Cardiac muscle cell (in vitro differentiated cells and primary cell): Measurements from ENCODE around the gene GDNF. TPM values are rescaled to one million over a fixed set of nuclear protein-coding genes. Genes with fewer than 3 reads are reported as not detected.

Source experiments
- DNase-seq, 2 donors: peaks; one replicate each; pipeline versions ENCODE4 v3.0.0 to v3.0.0-alpha.2; 2010 to 2017; ENCODE audit warnings: low read depth in 1 of 2, low spot score in 1 of 2
- H3K27ac ChIP-seq: fragments of 200-600 bp; sonication (generic); 2 replicates; pipeline ENCODE4 v1.5.1; 2016
- H3K27me3 ChIP-seq: fragments of 200-600 bp; sonication (generic); 2 replicates; pipeline ENCODE4 v1.6.0; 2016; ENCODE audit warnings: control low read depth
- H3K36me3 ChIP-seq: fragments of 200-600 bp; sonication (generic); 2 replicates; pipeline ENCODE4 v1.5.1; 2016; ENCODE audit warnings: control low read depth
- H3K4me1 ChIP-seq: fragments of 200-600 bp; sonication (generic); 2 replicates; pipeline ENCODE4 v1.8.1; 2017; ENCODE audit warnings: low read depth, mild to moderate bottlenecking, mixed run types
- H3K4me3 ChIP-seq: fragments of 200-600 bp; sonication (generic); 2 replicates; pipeline ENCODE4 v1.5.1; 2016; ENCODE audit warnings: mild to moderate bottlenecking
- H3K9me3 ChIP-seq: fragments of 200-600 bp; sonication (generic); 2 replicates; pipeline ENCODE4 v1.5.1; 2017; ENCODE audit warnings: low read depth, mild to moderate bottlenecking, control low read depth
- polyA plus RNA-seq: library from polyadenylated mRNA; unstranded; fragments of >200 nt; fragmentation: Nextera tagmentation; extraction: Ambion mirVana; gene quantifications from 2 replicates; pipeline ENCODE4 v1.2.1, GENCODE V29; 2016
- total RNA-seq: library from RNA; depleted of rRNA; stranded (reverse); fragments of >200 nt; gene quantifications from 2 replicates; pipeline ENCODE4 v1.2.3, GENCODE V29; 2016
- TF ChIP-seq, protein P1 (sequence below): IDR thresholded peaks from 2 replicates; pipeline ENCODE4 v1.5.1; 2012; ENCODE audit warnings: low read depth, mild to moderate bottlenecking, low read length

Gene GDNF
- total and polyA plus RNA-seq, 2 experiments from 2014 or later: not detected

DNA sequence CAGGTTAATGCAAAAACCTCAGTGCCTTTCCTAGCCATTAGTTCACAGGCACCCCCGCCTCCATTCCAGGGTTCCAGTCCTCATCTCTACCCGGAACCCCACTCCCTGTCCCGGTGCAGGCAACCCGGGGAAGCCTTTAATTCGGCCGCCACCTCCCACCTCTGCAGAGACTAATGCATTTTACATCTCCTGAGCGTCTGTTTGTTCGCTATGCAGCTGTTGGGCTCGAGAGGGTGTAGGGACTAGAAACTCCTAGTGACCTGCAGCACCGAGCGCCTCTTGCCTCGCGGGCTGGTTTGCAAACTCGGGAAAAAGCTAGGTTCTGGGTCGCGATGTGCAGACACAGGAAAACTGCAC lies 3.6 kb downstream of the GDNF start:
- Histone ChIP-seq H3K36me3 (no peaks in the 10 kb centered on the region), H3K27me3 (peaks cover 100% of the 10 kb centered on the region), H3K4me3 (peak overlapping the region; percentile 32), H3K27ac (no peak overlapping the region), H3K4me1 (peaks cover 5% of the 10 kb centered on the region), H3K9me3 (no peaks in the 10 kb centered on the region)
- peak in 1 of 2 donors; percentile 14 for DNase-seq
- TF ChIP-seq, protein P1, sequence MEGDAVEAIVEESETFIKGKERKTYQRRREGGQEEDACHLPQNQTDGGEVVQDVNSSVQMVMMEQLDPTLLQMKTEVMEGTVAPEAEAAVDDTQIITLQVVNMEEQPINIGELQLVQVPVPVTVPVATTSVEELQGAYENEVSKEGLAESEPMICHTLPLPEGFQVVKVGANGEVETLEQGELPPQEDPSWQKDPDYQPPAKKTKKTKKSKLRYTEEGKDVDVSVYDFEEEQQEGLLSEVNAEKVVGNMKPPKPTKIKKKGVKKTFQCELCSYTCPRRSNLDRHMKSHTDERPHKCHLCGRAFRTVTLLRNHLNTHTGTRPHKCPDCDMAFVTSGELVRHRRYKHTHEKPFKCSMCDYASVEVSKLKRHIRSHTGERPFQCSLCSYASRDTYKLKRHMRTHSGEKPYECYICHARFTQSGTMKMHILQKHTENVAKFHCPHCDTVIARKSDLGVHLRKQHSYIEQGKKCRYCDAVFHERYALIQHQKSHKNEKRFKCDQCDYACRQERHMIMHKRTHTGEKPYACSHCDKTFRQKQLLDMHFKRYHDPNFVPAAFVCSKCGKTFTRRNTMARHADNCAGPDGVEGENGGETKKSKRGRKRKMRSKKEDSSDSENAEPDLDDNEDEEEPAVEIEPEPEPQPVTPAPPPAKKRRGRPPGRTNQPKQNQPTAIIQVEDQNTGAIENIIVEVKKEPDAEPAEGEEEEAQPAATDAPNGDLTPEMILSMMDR: no peak

DNA sequence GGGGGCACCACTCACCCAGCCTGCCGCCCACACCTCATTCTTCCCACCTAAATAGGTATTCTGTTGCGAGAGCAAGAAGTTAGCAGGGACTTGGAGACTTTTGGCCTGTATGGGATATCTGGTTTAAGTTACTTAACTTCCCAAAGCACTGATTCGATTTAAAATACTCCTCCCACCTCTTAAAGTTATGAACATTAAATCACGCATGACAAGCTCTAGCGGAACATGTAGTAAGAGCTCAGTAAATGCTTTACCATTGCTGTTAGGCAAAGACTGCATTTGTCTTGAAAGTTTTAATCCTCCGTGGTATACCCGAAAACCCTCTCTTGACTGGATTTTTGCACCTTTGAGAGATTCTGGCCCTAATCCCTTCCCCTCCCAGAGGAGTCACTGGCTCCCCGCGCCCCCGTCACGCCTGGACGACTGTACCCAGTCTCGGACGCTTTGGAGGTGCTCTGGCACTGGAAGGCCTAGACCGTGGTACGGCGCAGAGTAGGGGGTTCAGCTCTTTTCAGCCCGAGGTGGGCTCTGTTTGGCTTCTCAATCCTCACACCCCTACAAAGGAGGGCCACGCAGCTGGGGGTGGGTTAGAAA lies 4.4 kb downstream of the GDNF start:
- Histone ChIP-seq H3K27me3 (peaks cover 98% of the 10 kb centered on the region), H3K4me1 (peaks cover 5% of the 10 kb centered on the region), H3K9me3 (no peaks in the 10 kb centered on the region), H3K27ac (no peak overlapping the region), H3K4me3 (no peak overlapping the region), H3K36me3 (no peaks in the 10 kb centered on the region)
- no peak for DNase-seq
- TF ChIP-seq, protein P1: no peak

DNA sequence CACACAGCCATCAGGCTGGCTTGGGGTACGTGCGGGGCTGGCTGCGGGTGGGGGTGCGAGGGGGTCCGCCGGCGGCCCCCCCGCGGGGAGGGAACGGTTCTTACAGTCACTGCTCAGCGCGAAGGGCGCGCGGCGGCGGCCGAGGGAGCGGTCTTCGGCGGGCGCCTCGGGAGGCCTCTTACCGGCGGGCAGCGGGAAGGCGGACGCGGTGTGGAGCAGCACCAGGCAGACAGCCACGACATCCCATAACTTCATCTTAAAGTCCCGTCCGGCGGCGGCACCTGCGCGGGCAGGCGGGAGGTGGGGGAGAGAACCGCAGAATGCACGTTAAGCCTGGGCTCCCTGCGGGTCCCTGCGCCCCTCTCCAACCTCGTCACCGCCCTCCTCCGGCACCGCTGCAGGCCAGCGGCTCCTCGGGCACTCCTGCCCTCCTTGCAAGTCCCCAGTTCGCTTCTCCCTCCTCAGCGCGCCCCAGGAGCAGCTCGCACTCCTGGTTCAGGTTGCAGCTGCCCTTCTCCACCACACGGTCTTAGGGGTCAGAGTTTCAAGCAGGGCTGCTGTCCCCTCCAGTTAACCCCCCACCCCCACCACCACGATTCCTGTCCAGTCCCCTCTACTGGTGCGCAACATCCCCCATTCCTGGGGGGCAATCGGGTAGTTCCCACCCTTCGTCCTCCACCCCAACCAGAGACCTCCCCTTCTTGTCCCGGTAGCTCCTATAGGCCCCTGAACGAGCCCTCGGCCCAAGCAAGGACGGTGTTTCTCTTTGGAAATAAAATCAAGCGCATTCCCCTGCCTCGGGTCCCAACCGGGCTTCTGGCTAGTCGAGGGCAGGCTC lies 5.1 kb downstream of the GDNF start:
- DNase-seq: peak in 1 of 2 donors; percentile 38
- TF ChIP-seq, protein P1: no peak
- Histone ChIP-seq H3K4me1 (peaks cover 5% of the 10 kb centered on the region), H3K27me3 (peaks cover 93% of the 10 kb centered on the region), H3K36me3 (no peaks in the 10 kb centered on the region), H3K4me3 (peak overlapping the region; percentile 26), H3K9me3 (no peaks in the 10 kb centered on the region), H3K27ac (no peak overlapping the region)

DNA sequence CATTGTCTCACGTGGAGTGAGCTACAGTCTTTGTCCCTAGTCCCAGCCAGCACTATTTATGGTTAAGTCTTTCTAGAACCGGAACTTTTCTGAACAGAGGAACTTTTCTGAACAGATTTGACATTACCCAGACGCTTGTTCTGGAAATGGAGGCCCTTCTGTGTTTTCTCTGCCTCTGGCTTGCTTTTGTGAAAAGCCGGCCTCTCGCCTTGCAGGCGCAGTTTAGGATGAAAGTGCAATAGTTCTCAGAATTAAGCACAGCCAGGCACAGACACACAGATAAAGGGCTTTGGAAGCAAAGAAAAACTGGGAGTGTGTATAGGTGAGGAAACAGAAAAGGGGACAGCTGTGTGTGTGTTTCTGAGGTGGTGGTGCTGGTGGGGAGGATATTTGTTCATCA lies 5.9 kb downstream of the GDNF start:
- H3K4me3 ChIP-seq: no peak overlapping the region
- peaks cover 88% of the 10 kb centered on the region for H3K27me3 ChIP-seq

DNA sequence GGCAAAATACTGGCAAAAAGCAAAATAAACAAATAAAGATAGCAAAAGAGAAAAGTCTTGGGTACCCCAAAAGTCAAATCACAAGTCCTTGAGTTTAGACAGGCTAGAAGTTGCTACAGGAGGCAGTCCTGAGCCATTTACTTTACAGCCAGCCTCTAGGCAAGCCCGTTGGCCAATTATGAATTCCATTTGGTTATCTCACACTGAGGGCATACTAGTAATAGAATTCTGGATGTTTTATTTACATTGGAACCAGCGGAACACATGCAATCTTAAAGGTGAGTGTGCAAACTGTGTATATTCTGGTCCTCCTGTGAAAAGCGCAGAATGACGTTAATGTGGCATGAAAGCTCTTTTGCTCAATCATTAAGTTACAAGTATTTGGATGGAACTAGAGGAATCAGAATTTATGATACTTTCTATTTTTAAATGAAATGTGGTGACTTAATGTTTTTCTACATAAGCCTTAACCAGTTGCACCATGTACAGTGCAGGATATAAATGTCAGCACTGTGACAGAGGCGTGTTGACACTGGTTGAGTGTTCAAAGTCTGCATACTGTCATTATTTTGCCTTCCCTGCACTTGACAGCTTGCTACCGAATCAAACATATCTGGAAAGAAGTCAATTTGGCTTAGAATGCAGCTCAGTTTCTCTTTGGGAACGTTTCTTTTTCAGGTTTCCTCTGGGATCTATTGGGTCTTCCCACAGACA lies 7.9 kb downstream of the GDNF start:
- Histone ChIP-seq H3K27ac (no peak overlapping the region), H3K9me3 (no peaks in the 10 kb centered on the region), H3K27me3 (peaks cover 68% of the 10 kb centered on the region), H3K36me3 (no peaks in the 10 kb centered on the region), H3K4me1 (no peaks in the 10 kb centered on the region), H3K4me3 (no peak overlapping the region)
- DNase-seq: no peak
- TF ChIP-seq, protein P1: no peak

More for the DNA sequence above, 5.9 kb downstream of the GDNF start:
- TF ChIP-seq, protein P1: no peak
- Histone ChIP-seq H3K36me3 (no peaks in the 10 kb centered on the region), H3K4me1 (peaks cover 5% of the 10 kb centered on the region), H3K9me3 (no peaks in the 10 kb centered on the region), H3K27ac (no peak overlapping the region)
- peak in 1 of 2 donors; percentile 32 for DNase-seq
